ENCODE data around the gene DCLK1. TPM values are rescaled to one million over a fixed set of nuclear protein-coding genes. Genes with fewer than 3 reads are reported as not detected.

The DCLK1 gene
- total RNA-seq, 2 experiments from 2014 or later, result not detected

GRCh38 chr13:36006894-36007675, 124.1 kb downstream of the DCLK1 start:
- no peak overlapping the region for H3K27ac Mint-ChIP-seq
- CTCF ChIA-PET, result no interaction called here
- no peak overlapping the region for H3K4me3 Mint-ChIP-seq
- intact Hi-C loops (cut with micrococcal nuclease), result no loop called here
- no peaks in the 10 kb centered on the region for H3K4me1 Mint-ChIP-seq (ENCODE audit: low read depth)
- no peaks in the 10 kb centered on the region for H3K36me3 Mint-ChIP-seq (ENCODE audit: low read depth)
- peaks cover 4% of the 10 kb centered on the region for H3K27me3 Mint-ChIP-seq (ENCODE audit: low read depth)
- H3K9me3 Mint-ChIP-seq, result peaks cover 3% of the 10 kb centered on the region
- no peak for DNase-seq

GRCh38 chr13:36006347-36006746, 124.8 kb downstream of the DCLK1 start:
- no peak for DNase-seq
- CTCF ChIA-PET, result no interaction called here
- no peaks in the 10 kb centered on the region for H3K4me1 Mint-ChIP-seq (ENCODE audit: low read depth)
- H3K9me3 Mint-ChIP-seq, result peaks cover 3% of the 10 kb centered on the region
- H3K36me3 Mint-ChIP-seq (ENCODE audit: low read depth), result no peaks in the 10 kb centered on the region
- H3K27ac Mint-ChIP-seq, result no peak overlapping the region
- H3K27me3 Mint-ChIP-seq (ENCODE audit: low read depth), result peaks cover 4% of the 10 kb centered on the region
- intact Hi-C loops (cut with micrococcal nuclease), result no loop called here
- H3K4me3 Mint-ChIP-seq, result no peak overlapping the region

GRCh38 chr13:36001561-36001960, 129.6 kb downstream of the DCLK1 start:
- Mint-ChIP-seq H3K4me3 (no peak overlapping the region), H3K27me3 (ENCODE audit: low read depth) (peaks cover 10% of the 10 kb centered on the region), H3K27ac (no peak overlapping the region), H3K4me1 (ENCODE audit: low read depth) (no peaks in the 10 kb centered on the region), H3K9me3 (peaks cover 3% of the 10 kb centered on the region), H3K36me3 (ENCODE audit: low read depth) (no peaks in the 10 kb centered on the region)
- intact Hi-C loops (cut with micrococcal nuclease), result no loop called here
- CTCF ChIA-PET, result no interaction called here
- no peak for DNase-seq

GRCh38 chr13:36000028-36000427, 131.2 kb downstream of the DCLK1 start:
- H3K4me1 Mint-ChIP-seq (ENCODE audit: low read depth), result no peaks in the 10 kb centered on the region
- DNase-seq, result no peak
- no peaks in the 10 kb centered on the region for H3K9me3 Mint-ChIP-seq
- CTCF ChIA-PET, result no interaction called here
- intact Hi-C loops (cut with micrococcal nuclease), result no loop called here
- peaks cover 10% of the 10 kb centered on the region for H3K27me3 Mint-ChIP-seq (ENCODE audit: low read depth)
- H3K4me3 Mint-ChIP-seq, result no peak overlapping the region
- H3K27ac Mint-ChIP-seq, result no peak overlapping the region
- no peaks in the 10 kb centered on the region for H3K36me3 Mint-ChIP-seq (ENCODE audit: low read depth)

- Mint-ChIP-seq H3K27ac (no peak overlapping the region), H3K36me3 (ENCODE audit: low read depth) (no peaks in the 10 kb centered on the region), H3K4me1 (ENCODE audit: low read depth) (no peaks in the 10 kb centered on the region), H3K27me3 (ENCODE audit: low read depth) (peaks cover 6% of the 10 kb centered on the region), H3K4me3 (no peak overlapping the region), H3K9me3 (no peaks in the 10 kb centered on the region)
- no peak for DNase-seq
- CTCF ChIA-PET, result no interaction called here
- intact Hi-C loops (cut with micrococcal nuclease), result no loop called here
These were observed 134.8 kb downstream of the DCLK1 start for GRCh38 chr13:35996360-35996759.

GRCh38 chr13:35995136-35995535, 136.0 kb downstream of the DCLK1 start:
- CTCF ChIA-PET, result no interaction called here
- Mint-ChIP-seq H3K4me1 (ENCODE audit: low read depth) (no peaks in the 10 kb centered on the region), H3K9me3 (no peaks in the 10 kb centered on the region), H3K4me3 (no peak overlapping the region), H3K27ac (no peak overlapping the region), H3K27me3 (ENCODE audit: low read depth) (peaks cover 6% of the 10 kb centered on the region), H3K36me3 (ENCODE audit: low read depth) (no peaks in the 10 kb centered on the region)
- intact Hi-C loops (cut with micrococcal nuclease), result no loop called here
- DNase-seq, result no peak

GRCh38 chr13:35994131-35994966, 136.8 kb downstream of the DCLK1 start:
- Mint-ChIP-seq H3K36me3 (ENCODE audit: low read depth) (no peaks in the 10 kb centered on the region), H3K9me3 (no peaks in the 10 kb centered on the region), H3K27me3 (ENCODE audit: low read depth) (peaks cover 6% of the 10 kb centered on the region), H3K4me3 (no peak overlapping the region), H3K27ac (no peak overlapping the region), H3K4me1 (ENCODE audit: low read depth) (no peaks in the 10 kb centered on the region)
- DNase-seq, result no peak
- CTCF ChIA-PET, result no interaction called here
- intact Hi-C loops (cut with micrococcal nuclease), result no loop called here

- H3K36me3 Mint-ChIP-seq (ENCODE audit: low read depth), result no peaks in the 10 kb centered on the region
These were observed 137.5 kb downstream of the DCLK1 start for GRCh38 chr13:35993686-35994085.

GRCh38 chr13:35992964-35993363, 138.2 kb downstream of the DCLK1 start:
- Mint-ChIP-seq H3K9me3 (no peaks in the 10 kb centered on the region), H3K27me3 (ENCODE audit: low read depth) (peaks cover 5% of the 10 kb centered on the region), H3K4me3 (no peak overlapping the region), H3K4me1 (ENCODE audit: low read depth) (no peaks in the 10 kb centered on the region), H3K36me3 (ENCODE audit: low read depth) (no peaks in the 10 kb centered on the region), H3K27ac (no peak overlapping the region)
- intact Hi-C loops (cut with micrococcal nuclease), result no loop called here
- CTCF ChIA-PET, result no interaction called here
- DNase-seq, result no peak

More at GRCh38 chr13:35993686-35994085, 137.5 kb downstream of the DCLK1 start:
- intact Hi-C loops (cut with micrococcal nuclease), result no loop called here
- no peak overlapping the region for H3K4me3 Mint-ChIP-seq
- H3K27ac Mint-ChIP-seq, result no peak overlapping the region
- CTCF ChIA-PET, result no interaction called here
- H3K27me3 Mint-ChIP-seq (ENCODE audit: low read depth), result peaks cover 4% of the 10 kb centered on the region
- no peaks in the 10 kb centered on the region for H3K9me3 Mint-ChIP-seq
- no peak for DNase-seq
- no peaks in the 10 kb centered on the region for H3K4me1 Mint-ChIP-seq (ENCODE audit: low read depth)

- CTCF ChIA-PET, result no interaction called here
- Mint-ChIP-seq H3K27me3 (ENCODE audit: low read depth) (peaks cover 16% of the 10 kb centered on the region), H3K36me3 (ENCODE audit: low read depth) (no peaks in the 10 kb centered on the region), H3K4me1 (ENCODE audit: low read depth) (no peaks in the 10 kb centered on the region), H3K9me3 (no peaks in the 10 kb centered on the region), H3K4me3 (no peak overlapping the region), H3K27ac (no peak overlapping the region)
- no peak for DNase-seq
- intact Hi-C loops (cut with micrococcal nuclease), result no loop called here
These were observed 141.0 kb downstream of the DCLK1 start for GRCh38 chr13:35990196-35990595.

GRCh38 chr13:35988648-35989081, 142.5 kb downstream of the DCLK1 start:
- Mint-ChIP-seq H3K36me3 (ENCODE audit: low read depth) (no peaks in the 10 kb centered on the region), H3K27ac (no peak overlapping the region), H3K9me3 (no peaks in the 10 kb centered on the region), H3K27me3 (ENCODE audit: low read depth) (peaks cover 17% of the 10 kb centered on the region), H3K4me3 (no peak overlapping the region), H3K4me1 (ENCODE audit: low read depth) (no peaks in the 10 kb centered on the region)
- intact Hi-C loops (cut with micrococcal nuclease), result no loop called here
- no peak for DNase-seq
- CTCF ChIA-PET, result no interaction called here

GRCh38 chr13:35987572-35988513, 143.3 kb downstream of the DCLK1 start:
- intact Hi-C loops (cut with micrococcal nuclease), result no loop called here
- CTCF ChIA-PET, result no interaction called here
- H3K4me3 Mint-ChIP-seq, result no peak overlapping the region
- H3K36me3 Mint-ChIP-seq (ENCODE audit: low read depth), result no peaks in the 10 kb centered on the region
- no peak for DNase-seq
- peak overlapping the region; percentile 36 for H3K27ac Mint-ChIP-seq
- H3K4me1 Mint-ChIP-seq (ENCODE audit: low read depth), result no peaks in the 10 kb centered on the region
- H3K27me3 Mint-ChIP-seq (ENCODE audit: low read depth), result peaks cover 17% of the 10 kb centered on the region
- no peaks in the 10 kb centered on the region for H3K9me3 Mint-ChIP-seq
